Gastrocnemius medialis (tissue), 4 donors: ENCODE data around the gene SHANK2.

Source experiments
- CTCF ChIP-seq, 5 experiments: fragments of 450-650 bp in 3 of 5; fragments of 200-600 bp in 2 of 5; sonication (generic) in 2 of 5; IDR thresholded peaks in 4 of 5; conservative IDR thresholded peaks in 1 of 5; 1 replicate in 4 of 5; 2 replicates in 1 of 5; pipeline ENCODE4 v1.5.1; 2016 to 2019; ENCODE audit warnings: antibody characterized with exemption in 5 of 5, mild to moderate bottlenecking in 3 of 5, moderate library complexity in 3 of 5
- POLR2A ChIP-seq, 2 donors: fragments of 450-650 bp; IDR thresholded peaks; one replicate each; pipeline ENCODE4 v1.6.1; 2017; ENCODE audit warnings: antibody characterized with exemption in 2 of 2, mild to moderate bottlenecking in 2 of 2, moderate library complexity in 2 of 2

DNA sequence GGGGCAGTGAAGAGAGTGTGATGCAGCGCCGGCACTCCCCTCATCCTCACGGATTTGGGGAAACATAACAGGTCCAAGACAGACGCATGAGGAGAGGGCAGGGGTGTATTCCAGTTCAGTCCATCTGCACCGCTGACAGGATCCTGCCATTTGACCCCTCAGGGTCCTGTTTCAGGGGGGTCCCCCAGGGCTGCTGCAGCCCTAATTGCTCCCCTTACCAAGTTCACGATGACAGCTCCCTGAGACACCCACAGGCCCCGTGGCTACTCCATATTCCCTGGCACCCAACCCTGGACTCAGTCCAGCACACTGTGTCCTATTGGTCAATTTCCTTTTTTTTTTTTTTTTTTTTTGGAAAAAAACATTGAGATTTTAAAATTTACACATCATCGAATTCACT lies 41.5 kb downstream of the SHANK2 start:
- no peak for TF ChIP-seq CTCF (IDR thresholded peaks at IDR 0.05 in 4 of 5, conservative IDR thresholded peaks at IDR 0.05 in 1 of 5)
- TF ChIP-seq POLR2A (IDR thresholded peaks at IDR 0.05), result no peak
